ENCODE measurements around the gene ST3GAL3. TPM values are rescaled to one million over a fixed set of nuclear protein-coding genes. Genes with fewer than 3 reads are reported as not detected.
A peak's percentile ranks its signal among the peaks of the same experiment; 100 is the strongest.

ST3GAL3 gene
- polyA plus RNA-seq, 1 of the 3 experiments (the other 2 are of a cell fraction) = 20.6 TPM

DNA sequence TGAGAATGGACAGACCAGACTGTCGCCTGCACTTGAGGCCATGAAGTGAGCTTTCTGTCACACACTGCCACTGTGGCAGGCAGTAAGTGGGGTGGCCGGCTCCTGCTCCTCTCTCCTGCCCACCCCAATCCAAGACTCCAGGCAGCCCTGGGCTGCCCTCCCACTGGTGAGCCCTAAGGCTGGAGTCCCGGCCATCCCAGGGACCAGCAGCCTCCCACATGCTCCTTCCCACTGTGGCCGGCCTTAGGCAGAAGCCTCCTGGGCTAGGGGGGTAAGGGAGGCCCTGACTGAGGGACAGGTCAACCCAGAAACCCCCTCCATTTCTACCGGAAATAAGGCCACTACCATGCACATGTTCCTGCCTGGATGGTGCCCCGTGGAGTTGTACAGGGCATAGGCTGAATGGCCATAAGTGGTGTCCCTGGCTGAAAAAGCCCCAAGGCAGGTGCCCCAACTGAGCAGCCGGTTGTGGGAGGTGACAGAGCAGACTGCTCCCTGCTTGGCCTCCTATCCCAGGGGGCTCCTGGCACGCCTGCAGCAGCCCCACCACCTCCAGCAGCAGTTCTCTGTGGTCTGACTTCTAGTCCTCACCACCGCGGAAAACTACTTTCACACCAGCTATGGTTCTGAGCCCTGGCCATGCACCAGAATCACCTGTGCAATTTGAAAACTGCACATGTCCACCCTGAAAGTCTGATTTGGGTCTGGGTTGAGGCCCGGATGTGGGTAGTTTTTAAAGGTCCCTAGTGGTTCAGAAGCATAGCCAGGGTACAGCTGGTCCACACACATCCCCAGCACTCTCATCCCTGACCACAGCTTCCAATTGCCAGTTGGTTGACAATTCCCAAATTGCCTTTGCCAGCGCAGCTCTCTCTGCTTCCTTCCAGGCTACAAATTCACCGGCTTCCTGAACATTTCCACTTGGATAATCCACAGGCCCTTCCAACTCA is 224.7 kb downstream of the ST3GAL3 start:
- H3F3A ChIP-seq (replicated peaks; ENCODE audit: insufficient read depth) = no peaks in the 10 kb centered on the region
- no peak overlapping the region for H3K9ac ChIP-seq
- no peak overlapping the region for H2AFZ ChIP-seq (ENCODE audit: low read depth)
- no peak overlapping the region; a peak in 1 of 4 replicates for H3K27ac ChIP-seq (ENCODE audit: low read depth in 2 of 2, low read length in 1 of 2)
- H3K4me2 ChIP-seq = no peak overlapping the region
- H3K9me3 ChIP-seq = no peaks in the 10 kb centered on the region
- peaks cover 0 to 10% of the 10 kb centered on the region in 2 experiments; a peak in 2 of 4 replicates for H3K4me1 ChIP-seq (ENCODE audit: control insufficient read depth in 1 of 2, insufficient read depth in 2 of 2, low read depth in 1 of 2, low read length in 1 of 2)
- WGBS (ENCODE audit: low lambda C conversion rate) = 86% methylated on average over 6 of the region's 13 CpGs
- ChIA-PET CTCF (interaction anchor here (0.7 to 15.4 kb wide), 5 partner anchors 15 to 402 kb away, joined by 3 to 533 read pairs (median 105); partner anchors contain the start of genes IPO13 and PTPRF), POLR2A (no interaction called here)
- H3K4me3 ChIP-seq (ENCODE audit: low read depth in 2 of 2, low read length in 1 of 2) = no peak overlapping the region
- H3K36me3 ChIP-seq (replicated peaks in 1 of 2; ENCODE audit: control insufficient read depth in 1 of 2, insufficient read depth in 2 of 2, low read length in 1 of 2) = peaks cover 0 to 7% of the 10 kb centered on the region in 2 experiments
- H3K79me2 ChIP-seq (ENCODE audit: insufficient read depth) = no peaks in the 10 kb centered on the region
- no peaks in the 10 kb centered on the region for H3K9me2 ChIP-seq
- H4K20me1 ChIP-seq (ENCODE audit: insufficient read depth) = no peaks in the 10 kb centered on the region
- no peak for DNase-seq
- TF ChIP-seq NFIC (IDR thresholded peaks at IDR 0.05; ENCODE audit: borderline replicate concordance) (no peak), SIN3A (IDR thresholded peaks at IDR 0.05; ENCODE audit: borderline replicate concordance, low read depth, low read length) (no peak), MEF2A (IDR thresholded peaks at IDR 0.05; ENCODE audit: borderline replicate concordance, low read depth) (no peak), JUND (IDR thresholded peaks at IDR 0.05) (no peak), EP300 (IDR thresholded peaks at IDR 0.05; ENCODE audit: borderline replicate concordance in 1 of 2, low read depth in 1 of 2, low read length in 1 of 2) (no peak), MXI1 (IDR thresholded peaks at IDR 0.05; ENCODE audit: low read depth, low read length) (no peak), FOXM1 (IDR thresholded peaks at IDR 0.05; ENCODE audit: low read depth) (no peak)
- TF ChIP-seq, protein P1, sequence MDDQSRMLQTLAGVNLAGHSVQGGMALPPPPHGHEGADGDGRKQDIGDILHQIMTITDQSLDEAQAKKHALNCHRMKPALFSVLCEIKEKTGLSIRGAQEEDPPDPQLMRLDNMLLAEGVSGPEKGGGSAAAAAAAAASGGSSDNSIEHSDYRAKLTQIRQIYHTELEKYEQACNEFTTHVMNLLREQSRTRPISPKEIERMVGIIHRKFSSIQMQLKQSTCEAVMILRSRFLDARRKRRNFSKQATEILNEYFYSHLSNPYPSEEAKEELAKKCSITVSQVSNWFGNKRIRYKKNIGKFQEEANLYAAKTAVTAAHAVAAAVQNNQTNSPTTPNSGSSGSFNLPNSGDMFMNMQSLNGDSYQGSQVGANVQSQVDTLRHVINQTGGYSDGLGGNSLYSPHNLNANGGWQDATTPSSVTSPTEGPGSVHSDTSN (IDR thresholded peaks at IDR 0.05) = no peak
- no peaks in the 10 kb centered on the region for H3K27me3 ChIP-seq (ENCODE audit: insufficient read depth)

- H4K20me1 ChIP-seq (ENCODE audit: insufficient read depth) = no peaks in the 10 kb centered on the region
- no peaks in the 10 kb centered on the region for H3F3A ChIP-seq (replicated peaks; ENCODE audit: insufficient read depth)
- CTCF ChIA-PET = interaction anchor here (0.7 to 15.4 kb wide), 5 partner anchors 14 to 402 kb away, joined by 3 to 533 read pairs (median 105); partner anchors contain the start of genes IPO13 and PTPRF
- no peaks in the 10 kb centered on the region for H3K9me3 ChIP-seq
- no peaks in the 10 kb centered on the region for H3K79me2 ChIP-seq (ENCODE audit: insufficient read depth)
- no peak overlapping the region for H3K4me2 ChIP-seq
- H3K27ac ChIP-seq (ENCODE audit: low read depth in 2 of 2, low read length in 1 of 2) = no peak overlapping the region
- H3K9me2 ChIP-seq = no peaks in the 10 kb centered on the region
- no peak for DNase-seq
- no peak overlapping the region for H2AFZ ChIP-seq (ENCODE audit: low read depth)
- TF ChIP-seq JUND (IDR thresholded peaks at IDR 0.05) (0 out of 2 replicates have a peak, but pooled peaks have one; percentile 13), FOXM1 (IDR thresholded peaks at IDR 0.05; ENCODE audit: low read depth) (no peak)
- WGBS (ENCODE audit: low lambda C conversion rate) = 93% methylated on average over 6 of the region's 8 CpGs
- no peak overlapping the region for H3K4me3 ChIP-seq (ENCODE audit: low read depth in 2 of 2, low read length in 1 of 2)
- H3K4me1 ChIP-seq (ENCODE audit: control insufficient read depth in 1 of 2, insufficient read depth in 2 of 2, low read depth in 1 of 2, low read length in 1 of 2) = peaks cover 0 to 10% of the 10 kb centered on the region in 2 experiments; a peak in 2 of 4 replicates
- POLR2A ChIA-PET = no interaction called here
- no peak overlapping the region for H3K9ac ChIP-seq
- H3K27me3 ChIP-seq (ENCODE audit: insufficient read depth) = no peaks in the 10 kb centered on the region
- H3K36me3 ChIP-seq (replicated peaks in 1 of 2; ENCODE audit: control insufficient read depth in 1 of 2, insufficient read depth in 2 of 2, low read length in 1 of 2) = peaks cover 0 to 7% of the 10 kb centered on the region in 2 experiments
Observed at GRCh38 chr1:43932786-43933385, 225.6 kb downstream of the ST3GAL3 start.

Measured in SK-N-SH (cell line).